Measurements from ENCODE around the gene CLIC1.

GRCh38 chr6:31713991-31714684 lies 22.2 kb downstream of the CLIC1 start:
- TF ChIP-seq EZH2 (IDR thresholded peaks at IDR 0.05; ENCODE audit: low read length), result no peak
- TF ChIP-seq, protein P1, sequence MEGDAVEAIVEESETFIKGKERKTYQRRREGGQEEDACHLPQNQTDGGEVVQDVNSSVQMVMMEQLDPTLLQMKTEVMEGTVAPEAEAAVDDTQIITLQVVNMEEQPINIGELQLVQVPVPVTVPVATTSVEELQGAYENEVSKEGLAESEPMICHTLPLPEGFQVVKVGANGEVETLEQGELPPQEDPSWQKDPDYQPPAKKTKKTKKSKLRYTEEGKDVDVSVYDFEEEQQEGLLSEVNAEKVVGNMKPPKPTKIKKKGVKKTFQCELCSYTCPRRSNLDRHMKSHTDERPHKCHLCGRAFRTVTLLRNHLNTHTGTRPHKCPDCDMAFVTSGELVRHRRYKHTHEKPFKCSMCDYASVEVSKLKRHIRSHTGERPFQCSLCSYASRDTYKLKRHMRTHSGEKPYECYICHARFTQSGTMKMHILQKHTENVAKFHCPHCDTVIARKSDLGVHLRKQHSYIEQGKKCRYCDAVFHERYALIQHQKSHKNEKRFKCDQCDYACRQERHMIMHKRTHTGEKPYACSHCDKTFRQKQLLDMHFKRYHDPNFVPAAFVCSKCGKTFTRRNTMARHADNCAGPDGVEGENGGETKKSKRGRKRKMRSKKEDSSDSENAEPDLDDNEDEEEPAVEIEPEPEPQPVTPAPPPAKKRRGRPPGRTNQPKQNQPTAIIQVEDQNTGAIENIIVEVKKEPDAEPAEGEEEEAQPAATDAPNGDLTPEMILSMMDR (optimal IDR thresholded peaks at IDR 0.05 in 1 of 3, IDR thresholded peaks at IDR 0.05 in 1 of 3, conservative IDR thresholded peaks at IDR 0.05 in 1 of 3; ENCODE audit: extremely low read depth in 1 of 3, insufficient read depth in 2 of 3, low read length in 3 of 3), result no peak

Data from keratinocyte (primary cell).